ENCODE results near the gene LENEP. TPM values are rescaled to one million over a fixed set of nuclear protein-coding genes. Genes with fewer than 3 reads are reported as not detected.
A peak's percentile ranks its signal among the peaks of the same experiment; 100 is the strongest.

Gene LENEP
- total RNA-seq, 3 donors from 2014 or later = 0.40 to 0.50 TPM; not detected in 1

- DNase-seq (no peak), ATAC-seq (no peak)
- H3K4me3 Mint-ChIP-seq = no peak overlapping the region
- peaks cover 23% of the 10 kb centered on the region for H3K36me3 Mint-ChIP-seq (ENCODE audit: insufficient read depth)
- H3K27me3 Mint-ChIP-seq (ENCODE audit: low read depth) = no peaks in the 10 kb centered on the region
- peaks cover 30% of the 10 kb centered on the region for H3K4me1 Mint-ChIP-seq (ENCODE audit: low read depth)
- H3K9me3 Mint-ChIP-seq = no peaks in the 10 kb centered on the region
Observed at GRCh38 chr1:154967331-154967950, 25.9 kb upstream of the LENEP start.

GRCh38 chr1:154968731-154969130, 24.7 kb upstream of the LENEP start:
- no peaks in the 10 kb centered on the region for H3K27me3 Mint-ChIP-seq (ENCODE audit: low read depth)
- no peak for DNase-seq

GRCh38 chr1:154969246-154969645, 24.1 kb upstream of the LENEP start:
- H3K27me3 Mint-ChIP-seq (ENCODE audit: low read depth) = no peaks in the 10 kb centered on the region
- ATAC-seq = no peak
- H3K9me3 Mint-ChIP-seq = no peaks in the 10 kb centered on the region
- no peak for DNase-seq
- H3K4me1 Mint-ChIP-seq (ENCODE audit: low read depth) = peaks cover 28% of the 10 kb centered on the region
- no peak overlapping the region for H3K4me3 Mint-ChIP-seq
- peaks cover 13% of the 10 kb centered on the region for H3K36me3 Mint-ChIP-seq (ENCODE audit: insufficient read depth)

More at GRCh38 chr1:154968731-154969130, 24.7 kb upstream of the LENEP start:
- H3K4me3 Mint-ChIP-seq = no peak overlapping the region
- no peak for ATAC-seq
- peaks cover 17% of the 10 kb centered on the region for H3K36me3 Mint-ChIP-seq (ENCODE audit: insufficient read depth)
- H3K4me1 Mint-ChIP-seq (ENCODE audit: low read depth) = peaks cover 30% of the 10 kb centered on the region
- no peaks in the 10 kb centered on the region for H3K9me3 Mint-ChIP-seq

- Mint-ChIP-seq H3K36me3 (ENCODE audit: insufficient read depth) (peaks cover 10% of the 10 kb centered on the region), H3K27me3 (ENCODE audit: low read depth) (no peaks in the 10 kb centered on the region), H3K9me3 (no peaks in the 10 kb centered on the region), H3K4me3 (no peak overlapping the region), H3K4me1 (ENCODE audit: low read depth) (peaks cover 28% of the 10 kb centered on the region)
- ATAC-seq (no peak), DNase-seq (no peak)
Observed at GRCh38 chr1:154969860-154970452, 23.4 kb upstream of the LENEP start.

- Mint-ChIP-seq H3K9me3 (no peaks in the 10 kb centered on the region), H3K4me3 (peak within 1 kb of the TSS; percentile 57), H3K36me3 (ENCODE audit: insufficient read depth) (peaks cover 10% of the 10 kb centered on the region), H3K4me1 (ENCODE audit: low read depth) (peaks cover 28% of the 10 kb centered on the region), H3K27me3 (ENCODE audit: low read depth) (no peaks in the 10 kb centered on the region)
- DNase-seq (no peak), ATAC-seq (no peak)
Observed at GRCh38 chr1:154970631-154971340, 22.6 kb upstream of the LENEP start, which contains the start of gene SHC1. TSS of gene SHC1 (minus strand) at chr1:154970747. CDS start at chr1:154970526, 221 bp downstream.

GRCh38 chr1:154971341-154971998, 21.9 kb upstream of the LENEP start:
- DNase-seq (no peak), ATAC-seq (no peak)
- Mint-ChIP-seq H3K36me3 (ENCODE audit: insufficient read depth) (peaks cover 10% of the 10 kb centered on the region), H3K4me1 (ENCODE audit: low read depth) (peaks cover 28% of the 10 kb centered on the region), H3K9me3 (no peaks in the 10 kb centered on the region), H3K27me3 (ENCODE audit: low read depth) (no peaks in the 10 kb centered on the region), H3K4me3 (peak overlapping the region; percentile 57)

- no peak for ATAC-seq
- peaks cover 10% of the 10 kb centered on the region for H3K36me3 Mint-ChIP-seq (ENCODE audit: insufficient read depth)
- no peak for DNase-seq
- peaks cover 27% of the 10 kb centered on the region for H3K4me1 Mint-ChIP-seq (ENCODE audit: low read depth)
- no peak overlapping the region for H3K4me3 Mint-ChIP-seq
- no peaks in the 10 kb centered on the region for H3K27me3 Mint-ChIP-seq (ENCODE audit: low read depth)
- no peaks in the 10 kb centered on the region for H3K9me3 Mint-ChIP-seq
Observed at GRCh38 chr1:154972213-154972516, 21.2 kb upstream of the LENEP start.

- DNase-seq (no peak), ATAC-seq (no peak)
- Mint-ChIP-seq H3K4me1 (ENCODE audit: low read depth) (peaks cover 29% of the 10 kb centered on the region), H3K9me3 (no peaks in the 10 kb centered on the region), H3K36me3 (ENCODE audit: insufficient read depth) (peaks cover 10% of the 10 kb centered on the region), H3K4me3 (no peak overlapping the region), H3K27me3 (ENCODE audit: low read depth) (no peaks in the 10 kb centered on the region)
Observed at GRCh38 chr1:154972517-154973343, 20.7 kb upstream of the LENEP start.

- H3K36me3 Mint-ChIP-seq (ENCODE audit: insufficient read depth) = peaks cover 10% of the 10 kb centered on the region
- peak; percentile 90 for DNase-seq
- peak; percentile 8 to 23 for ATAC-seq
- H3K4me1 Mint-ChIP-seq (ENCODE audit: low read depth) = peaks cover 30% of the 10 kb centered on the region
- no peak overlapping the region for H3K4me3 Mint-ChIP-seq
- H3K27me3 Mint-ChIP-seq (ENCODE audit: low read depth) = no peaks in the 10 kb centered on the region
- H3K9me3 Mint-ChIP-seq = no peaks in the 10 kb centered on the region
Observed at GRCh38 chr1:154973344-154974101, 19.9 kb upstream of the LENEP start.

GRCh38 chr1:154974102-154974807, 19.1 kb upstream of the LENEP start, which contains the start of gene CKS1B:
TSS of gene CKS1B (plus strand) at chr1:154974681. CDS start at chr1:154974746, 65 bp downstream.
- H3K4me3 Mint-ChIP-seq = no peak within 1 kb of the TSS
- ATAC-seq (peak; percentile 84 to 87), DNase-seq (peak; percentile 94)
- H3K9me3 Mint-ChIP-seq = no peaks in the 10 kb centered on the region
- H3K4me1 Mint-ChIP-seq (ENCODE audit: low read depth) = peaks cover 29% of the 10 kb centered on the region
- H3K36me3 Mint-ChIP-seq (ENCODE audit: insufficient read depth) = peaks cover 13% of the 10 kb centered on the region
- H3K27me3 Mint-ChIP-seq (ENCODE audit: low read depth) = no peaks in the 10 kb centered on the region

- peaks cover 14% of the 10 kb centered on the region for H3K36me3 Mint-ChIP-seq (ENCODE audit: insufficient read depth)
- H3K9me3 Mint-ChIP-seq = no peaks in the 10 kb centered on the region
Observed at GRCh38 chr1:154974808-154975408, 18.5 kb upstream of the LENEP start.

GRCh38 chr1:154975409-154976059, 17.9 kb upstream of the LENEP start:
- Mint-ChIP-seq H3K36me3 (ENCODE audit: insufficient read depth) (peaks cover 14% of the 10 kb centered on the region), H3K4me3 (no peak overlapping the region), H3K4me1 (ENCODE audit: low read depth) (peaks cover 28% of the 10 kb centered on the region), H3K27me3 (ENCODE audit: low read depth) (no peaks in the 10 kb centered on the region), H3K9me3 (no peaks in the 10 kb centered on the region)
- peak; percentile 11 to 15 for ATAC-seq
- peak; percentile 37 for DNase-seq

More at GRCh38 chr1:154974808-154975408, 18.5 kb upstream of the LENEP start:
- peak; percentile 51 to 56 for ATAC-seq
- Mint-ChIP-seq H3K4me1 (ENCODE audit: low read depth) (peaks cover 28% of the 10 kb centered on the region), H3K4me3 (no peak overlapping the region), H3K27me3 (ENCODE audit: low read depth) (no peaks in the 10 kb centered on the region)
- DNase-seq = peak; percentile 90

Data from activated T-cell treated with anti-CD3 and anti-CD28 coated beads, Interleukin-2, amount 50 U/mL, for 4 hours (primary cell).